Fibroblast of lung (primary cell): Measurements from ENCODE around the gene PEDS1. TPM values are rescaled to one million over a fixed set of nuclear protein-coding genes. Genes with fewer than 3 reads are reported as not detected.

Source experiments
- DNase-seq, 2 donors: peaks; one replicate each; pipeline versions ENCODE4 v3.0.0 to v3.0.0-alpha.2; 2010; ENCODE audit warnings: low read depth in 2 of 2
- H2AFZ ChIP-seq: 2 replicates; pipeline ENCODE4 v1.5.1; 2012; ENCODE audit warnings: low read length, control low read depth, inconsistent platforms
- H3K27ac ChIP-seq: 2 replicates; pipeline ENCODE4 v1.5.1; 2011; ENCODE audit warnings: low read length, control low read depth; ENCODE audit not compliant: insufficient read depth
- H3K27me3 ChIP-seq: 2 replicates; pipeline ENCODE4 v1.5.1; 2011; ENCODE audit warnings: mild to moderate bottlenecking, low read length; ENCODE audit not compliant: control insufficient read depth, insufficient read depth
- H3K36me3 ChIP-seq: 2 replicates; pipeline ENCODE4 v1.5.1; 2011; ENCODE audit warnings: low read length; ENCODE audit not compliant: control insufficient read depth, insufficient read depth
- H3K4me1 ChIP-seq: 2 replicates; pipeline ENCODE4 v1.5.1; 2011; ENCODE audit warnings: low read length; ENCODE audit not compliant: control insufficient read depth, insufficient read depth; ENCODE audit errors: extremely low read depth
- H3K4me2 ChIP-seq: 2 replicates; pipeline ENCODE4 v1.5.1; 2011; ENCODE audit warnings: low read length, control low read depth; ENCODE audit not compliant: insufficient read depth; ENCODE audit errors: extremely low read depth
- H3K4me3 ChIP-seq, 4 experiments: fragments of 200-600 bp in 1 of 4; sonication (generic) in 1 of 4; replicated peaks in 1 of 4; 2 replicates each; pipeline ENCODE4 v1.5.1; 2011 to 2016; ENCODE audit warnings: low read length in 4 of 4, low read depth in 3 of 4, mild to moderate bottlenecking in 3 of 4, control low read depth in 2 of 4, inconsistent platforms in 1 of 4, mixed read lengths in 1 of 4; ENCODE audit not compliant: insufficient read depth in 1 of 4; ENCODE audit errors: control extremely low read depth in 1 of 4
- H3K79me2 ChIP-seq: 2 replicates; pipeline ENCODE4 v1.5.1; 2012; ENCODE audit warnings: mild to moderate bottlenecking, low read length, inconsistent platforms; ENCODE audit not compliant: control insufficient read depth, insufficient read depth
- H3K9ac ChIP-seq: 2 replicates; pipeline ENCODE4 v1.5.1; 2011; ENCODE audit warnings: mild to moderate bottlenecking, low read length, control low read depth; ENCODE audit not compliant: insufficient read depth
- H3K9me3 ChIP-seq: 2 replicates; pipeline ENCODE4 v1.5.1; 2012; ENCODE audit warnings: low read depth, low read length; ENCODE audit not compliant: control insufficient read depth, insufficient read depth
- H4K20me1 ChIP-seq: 2 replicates; pipeline ENCODE4 v1.5.1; 2011; ENCODE audit warnings: low read length; ENCODE audit not compliant: control insufficient read depth, insufficient read depth; ENCODE audit errors: extremely low read depth
- EZH2 ChIP-seq: IDR thresholded peaks from 2 replicates; pipeline ENCODE4 v1.5.1; 2012; ENCODE audit warnings: low read length, control low read depth, mild to moderate bottlenecking; ENCODE audit errors: missing control alignments
- polyA plus RNA-seq, 2 donors: library from polyadenylated mRNA; depleted of rRNA in 1 of 2; stranded (reverse) in 1 of 2; unstranded in 1 of 2; fragments of >200 nt; gene quantifications; 2 replicates each; pipeline ENCODE4 v1.2.1, GENCODE V29; 2011 to 2012; ENCODE audit warnings: missing spikeins in 1 of 2
- total RNA-seq: library from RNA; depleted of rRNA; stranded (reverse); fragments of >200 nt; gene quantifications from 2 replicates; pipeline ENCODE4 v1.2.1, GENCODE V29; 2014
- TF ChIP-seq, protein P1 (sequence below), 2 donors: IDR thresholded peaks in 1 of 2; conservative IDR thresholded peaks in 1 of 2; 1 replicate in 1 of 2; 2 replicates in 1 of 2; pipeline ENCODE4 v1.5.1; 2011 to 2012; ENCODE audit warnings: low read length in 2 of 2, control low read depth in 1 of 2, inconsistent platforms in 1 of 2, low read depth in 1 of 2, mild to moderate bottlenecking in 1 of 2

Gene PEDS1
- total and polyA plus RNA-seq, 2 donors (not counting 1 experiment from before 2014, with no cell fraction given): 8.3 to 56.9 TPM

DNA sequence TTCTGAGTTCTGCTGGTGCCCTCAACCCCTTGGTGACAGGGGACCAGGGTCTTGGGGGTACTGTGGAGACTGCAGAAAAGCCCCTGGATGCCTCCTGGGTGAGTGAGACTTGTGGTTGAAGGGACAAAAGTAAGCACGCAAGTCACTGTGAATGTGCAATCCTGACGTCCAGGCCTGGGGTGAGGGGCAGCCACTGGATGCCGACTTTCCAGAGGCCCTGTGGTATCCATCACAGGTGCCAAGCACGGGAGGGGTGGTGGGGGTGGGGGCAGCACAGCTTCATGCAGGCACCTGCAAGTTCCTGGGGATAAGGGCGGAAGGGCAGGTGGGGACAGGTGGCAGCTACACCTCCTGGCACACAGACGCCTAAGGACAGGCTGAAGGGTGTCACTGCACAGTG is 20.5 kb downstream of the PEDS1 start:
- H3K27me3 ChIP-seq: no peaks in the 10 kb centered on the region
- H3K36me3 ChIP-seq: peaks cover 25% of the 10 kb centered on the region
- H3K9me3 ChIP-seq: no peaks in the 10 kb centered on the region
- H3K79me2 ChIP-seq: peaks cover 38% of the 10 kb centered on the region
- no peak overlapping the region for H3K4me2 ChIP-seq
- no peak for TF ChIP-seq EZH2
- TF ChIP-seq, protein P1, sequence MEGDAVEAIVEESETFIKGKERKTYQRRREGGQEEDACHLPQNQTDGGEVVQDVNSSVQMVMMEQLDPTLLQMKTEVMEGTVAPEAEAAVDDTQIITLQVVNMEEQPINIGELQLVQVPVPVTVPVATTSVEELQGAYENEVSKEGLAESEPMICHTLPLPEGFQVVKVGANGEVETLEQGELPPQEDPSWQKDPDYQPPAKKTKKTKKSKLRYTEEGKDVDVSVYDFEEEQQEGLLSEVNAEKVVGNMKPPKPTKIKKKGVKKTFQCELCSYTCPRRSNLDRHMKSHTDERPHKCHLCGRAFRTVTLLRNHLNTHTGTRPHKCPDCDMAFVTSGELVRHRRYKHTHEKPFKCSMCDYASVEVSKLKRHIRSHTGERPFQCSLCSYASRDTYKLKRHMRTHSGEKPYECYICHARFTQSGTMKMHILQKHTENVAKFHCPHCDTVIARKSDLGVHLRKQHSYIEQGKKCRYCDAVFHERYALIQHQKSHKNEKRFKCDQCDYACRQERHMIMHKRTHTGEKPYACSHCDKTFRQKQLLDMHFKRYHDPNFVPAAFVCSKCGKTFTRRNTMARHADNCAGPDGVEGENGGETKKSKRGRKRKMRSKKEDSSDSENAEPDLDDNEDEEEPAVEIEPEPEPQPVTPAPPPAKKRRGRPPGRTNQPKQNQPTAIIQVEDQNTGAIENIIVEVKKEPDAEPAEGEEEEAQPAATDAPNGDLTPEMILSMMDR (conservative IDR thresholded peaks at IDR 0.05 in 1 of 2, IDR thresholded peaks at IDR 0.05 in 1 of 2; ENCODE audit: low read depth in 1 of 2, low read length in 2 of 2): no peak
- no peak overlapping the region for H3K27ac ChIP-seq
- no peak overlapping the region for H3K9ac ChIP-seq
- no peak overlapping the region for H2AFZ ChIP-seq
- H4K20me1 ChIP-seq: no peaks in the 10 kb centered on the region
- H3K4me1 ChIP-seq: peaks cover 31% of the 10 kb centered on the region
- DNase-seq: no peak
- no peak overlapping the region for H3K4me3 ChIP-seq

DNA sequence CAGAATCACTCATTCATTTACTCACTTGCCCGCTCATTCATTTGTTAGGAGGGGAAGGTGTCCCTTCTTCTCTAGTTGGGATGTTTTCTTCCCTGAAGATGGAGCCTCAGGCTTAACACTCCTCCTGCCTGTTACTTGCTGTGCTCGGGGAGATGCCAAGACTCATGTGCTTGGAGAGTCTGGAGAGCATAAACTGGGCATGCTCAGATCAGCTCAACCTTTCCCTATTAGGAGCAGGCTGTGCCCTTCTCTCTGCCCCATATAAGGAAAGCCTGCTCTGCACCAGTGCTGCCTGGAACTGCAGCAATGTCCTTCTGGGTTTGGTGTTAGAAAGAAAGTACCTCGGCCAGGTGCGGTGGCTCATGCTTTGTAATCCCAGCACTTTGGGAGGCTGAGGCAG is 22.5 kb downstream of the PEDS1 start:
- H3K4me1 ChIP-seq: peaks cover 21% of the 10 kb centered on the region
- H3K36me3 ChIP-seq: peaks cover 35% of the 10 kb centered on the region
- H3K27ac ChIP-seq: no peak overlapping the region
- H3K4me2 ChIP-seq: peak overlapping the region; percentile 56
- peak in 1 of 2 donors; percentile 70 for DNase-seq
- no peaks in the 10 kb centered on the region for H3K9me3 ChIP-seq
- no peak for TF ChIP-seq EZH2
- TF ChIP-seq, protein P1 (conservative IDR thresholded peaks at IDR 0.05 in 1 of 2, IDR thresholded peaks at IDR 0.05 in 1 of 2; ENCODE audit: low read depth in 1 of 2, low read length in 2 of 2): no peak
- no peak overlapping the region for H2AFZ ChIP-seq
- no peak overlapping the region for H3K9ac ChIP-seq
- peaks cover 27% of the 10 kb centered on the region for H3K79me2 ChIP-seq
- H3K27me3 ChIP-seq: no peaks in the 10 kb centered on the region
- no peak overlapping the region for H3K4me3 ChIP-seq
- H4K20me1 ChIP-seq: no peaks in the 10 kb centered on the region

DNA sequence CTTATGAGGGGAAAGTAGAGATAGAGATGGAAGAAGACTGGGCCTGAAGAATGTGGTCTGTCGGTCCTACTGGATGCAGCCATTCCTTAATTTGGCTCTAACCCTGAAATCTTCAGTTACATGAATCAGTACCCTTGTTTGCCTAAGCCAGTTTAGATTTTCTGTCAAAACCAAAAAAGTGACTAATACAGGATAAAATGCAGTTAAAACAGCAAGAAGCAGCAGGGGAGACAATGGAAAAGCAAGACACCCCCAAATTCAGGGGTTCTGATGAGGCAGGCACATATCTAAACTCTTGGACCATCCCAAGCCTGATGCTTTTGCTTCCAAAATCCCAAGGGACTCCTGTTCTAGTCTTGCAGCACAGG is 23.2 kb downstream of the PEDS1 start:
- Histone ChIP-seq H4K20me1 (no peaks in the 10 kb centered on the region), H3K9ac (no peak overlapping the region), H3K4me2 (peak overlapping the region; percentile 61), H3K79me2 (peaks cover 23% of the 10 kb centered on the region), H3K4me3 (no peak overlapping the region), H3K4me1 (peaks cover 21% of the 10 kb centered on the region), H3K36me3 (peaks cover 35% of the 10 kb centered on the region), H2AFZ (no peak overlapping the region), H3K27ac (peak overlapping the region; percentile 52), H3K9me3 (no peaks in the 10 kb centered on the region), H3K27me3 (no peaks in the 10 kb centered on the region)
- no peak for TF ChIP-seq EZH2
- TF ChIP-seq, protein P1 (conservative IDR thresholded peaks at IDR 0.05 in 1 of 2, IDR thresholded peaks at IDR 0.05 in 1 of 2; ENCODE audit: low read depth in 1 of 2, low read length in 2 of 2): no peak
- no peak for DNase-seq
